Activated CD4-positive, alpha-beta T cell treated with anti-CD3 and anti-CD28 coated beads, Interleukin-2, amount 50 U/mL, for 1 hour (primary cell): ENCODE measurements around the gene RASSF10.

Experiments used
- DNase-seq: peaks from one replicate; pipeline ENCODE4 v3.0.0-alpha.2; 2020

Gene RASSF10

DNA sequence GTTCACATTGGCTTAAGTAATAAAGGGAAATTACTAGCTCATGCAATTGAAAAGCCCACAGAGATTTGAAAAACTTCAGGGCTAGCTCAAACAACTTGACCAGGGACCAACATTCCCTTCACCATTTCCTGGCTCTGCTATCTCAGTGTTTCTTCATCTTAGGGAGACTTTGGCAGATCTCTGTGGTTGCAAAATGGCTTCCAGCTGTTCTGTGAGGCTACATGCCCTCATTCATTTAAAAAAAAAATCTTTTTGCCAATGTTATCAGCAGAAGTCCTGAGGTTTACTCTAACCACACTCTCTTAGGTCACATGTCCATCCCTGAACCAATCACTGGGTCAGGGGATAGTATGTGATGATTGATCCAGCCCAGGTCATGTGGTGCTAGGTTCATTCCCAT, 13.9 kb upstream of the RASSF10 start:
- DNase-seq, result no peak

DNA sequence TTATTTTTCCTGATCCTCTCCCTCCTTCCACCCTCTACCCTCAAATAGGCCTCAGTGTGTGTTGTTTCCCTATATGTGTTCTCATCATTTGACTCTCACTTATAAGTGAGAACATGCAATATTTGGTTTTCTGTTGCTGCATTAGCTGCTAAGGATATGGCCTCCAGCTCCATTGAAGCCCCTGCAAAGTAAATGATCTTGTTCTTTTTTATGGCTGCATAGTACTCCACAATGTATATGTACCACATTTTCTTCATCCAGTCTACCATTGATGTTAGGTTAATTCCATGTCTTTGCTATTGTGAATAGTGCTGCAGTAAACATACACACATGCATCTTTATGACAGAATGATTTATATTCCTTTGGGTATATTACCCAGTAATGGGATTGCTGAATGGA, 13.3 kb upstream of the RASSF10 start:
- DNase-seq, result no peak

DNA sequence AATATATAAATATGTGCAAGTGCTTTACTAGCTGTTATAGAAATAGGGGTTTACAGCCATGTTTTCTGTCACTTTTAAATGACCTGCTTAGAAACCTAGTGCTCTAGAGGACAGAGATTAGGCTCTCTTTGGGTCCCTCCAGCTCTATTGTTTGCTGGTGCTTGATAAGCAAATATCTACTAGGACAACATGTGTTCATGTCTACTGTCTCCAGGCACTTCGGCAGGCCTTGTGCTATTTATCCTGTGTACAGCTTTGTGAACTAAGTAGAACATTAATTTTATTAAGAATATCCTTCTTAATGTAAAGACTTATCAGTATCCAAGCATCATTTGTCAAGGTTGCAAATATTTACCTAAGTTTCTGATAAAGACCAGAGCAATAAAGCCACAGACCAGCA, 11.9 kb upstream of the RASSF10 start:
- no peak for DNase-seq

DNA sequence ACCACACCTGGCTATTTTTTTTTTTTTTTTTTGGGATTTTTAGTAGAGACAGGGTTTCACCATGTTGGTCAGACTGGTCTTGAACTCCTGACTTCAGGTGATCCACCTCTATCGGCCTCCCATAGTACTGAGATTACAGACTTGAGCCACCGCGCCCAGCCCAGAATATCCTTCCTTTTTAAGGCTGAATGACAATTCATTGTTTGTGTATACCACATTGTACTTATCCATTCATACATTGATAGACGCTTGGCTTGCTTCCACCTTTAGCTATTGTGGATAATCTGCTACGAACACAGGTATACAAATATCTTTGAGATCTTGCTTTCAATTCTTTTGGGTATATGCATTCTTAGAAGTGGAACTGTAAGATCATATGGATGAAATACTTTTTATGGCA, 10.8 kb upstream of the RASSF10 start:
- no peak for DNase-seq

DNA sequence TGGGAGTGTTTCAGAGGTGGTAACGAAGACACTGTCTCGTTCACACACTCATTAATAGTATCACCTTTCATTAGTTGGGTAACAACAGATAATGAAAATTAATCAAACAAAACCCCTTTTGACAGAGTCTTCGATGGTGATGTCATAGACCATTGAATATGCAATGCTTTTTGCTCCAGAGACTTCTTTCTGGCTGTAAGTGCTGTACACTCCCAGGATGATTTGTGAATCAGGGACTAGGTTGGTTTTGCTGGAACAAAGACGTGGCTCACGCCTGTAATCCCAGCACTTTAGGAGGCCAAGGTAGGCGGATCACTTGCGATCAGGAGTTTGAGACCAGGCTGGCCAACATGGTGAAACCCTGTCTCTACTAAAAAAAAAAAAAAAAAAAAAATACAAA, 9.5 kb upstream of the RASSF10 start:
- no peak for DNase-seq

DNA sequence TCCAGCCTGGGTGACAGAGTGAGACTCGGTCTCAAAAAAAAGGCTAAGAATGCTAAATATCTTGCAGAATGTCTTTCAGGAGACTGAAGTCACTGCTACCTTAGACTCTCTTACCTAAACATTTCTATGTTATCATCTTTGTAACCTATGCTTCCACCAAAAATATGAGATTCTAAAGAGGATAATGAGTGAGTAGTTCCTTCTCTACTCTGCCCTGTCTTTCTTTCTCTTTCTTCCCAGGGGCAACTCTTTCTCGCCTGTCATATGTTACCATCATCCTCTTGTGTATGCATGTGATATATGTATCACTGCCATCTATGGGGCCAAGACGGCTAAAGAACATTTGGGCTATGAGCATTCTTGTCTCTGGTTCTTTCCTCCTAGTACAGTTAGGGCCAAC, 9.0 kb upstream of the RASSF10 start:
- no peak for DNase-seq

DNA sequence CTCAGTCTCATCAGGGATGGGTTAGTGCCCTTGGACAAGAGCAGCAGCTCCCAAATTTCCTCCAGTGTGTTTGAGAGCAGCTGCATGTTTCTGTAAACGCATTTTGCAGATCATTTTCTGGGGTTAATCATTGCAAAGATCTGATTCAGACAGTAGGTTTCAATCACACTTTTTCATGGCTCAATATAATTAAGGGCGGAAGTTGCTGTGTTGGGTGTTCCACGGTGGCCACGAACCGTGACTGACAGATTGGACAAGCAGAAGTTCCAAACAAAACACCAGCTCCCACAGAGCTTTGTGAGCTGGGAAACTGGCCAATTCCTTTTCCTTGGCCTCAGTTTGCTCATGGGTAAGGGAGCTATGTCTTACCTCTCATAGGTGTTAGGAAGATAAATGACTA, 8.4 kb upstream of the RASSF10 start:
- no peak for DNase-seq

DNA sequence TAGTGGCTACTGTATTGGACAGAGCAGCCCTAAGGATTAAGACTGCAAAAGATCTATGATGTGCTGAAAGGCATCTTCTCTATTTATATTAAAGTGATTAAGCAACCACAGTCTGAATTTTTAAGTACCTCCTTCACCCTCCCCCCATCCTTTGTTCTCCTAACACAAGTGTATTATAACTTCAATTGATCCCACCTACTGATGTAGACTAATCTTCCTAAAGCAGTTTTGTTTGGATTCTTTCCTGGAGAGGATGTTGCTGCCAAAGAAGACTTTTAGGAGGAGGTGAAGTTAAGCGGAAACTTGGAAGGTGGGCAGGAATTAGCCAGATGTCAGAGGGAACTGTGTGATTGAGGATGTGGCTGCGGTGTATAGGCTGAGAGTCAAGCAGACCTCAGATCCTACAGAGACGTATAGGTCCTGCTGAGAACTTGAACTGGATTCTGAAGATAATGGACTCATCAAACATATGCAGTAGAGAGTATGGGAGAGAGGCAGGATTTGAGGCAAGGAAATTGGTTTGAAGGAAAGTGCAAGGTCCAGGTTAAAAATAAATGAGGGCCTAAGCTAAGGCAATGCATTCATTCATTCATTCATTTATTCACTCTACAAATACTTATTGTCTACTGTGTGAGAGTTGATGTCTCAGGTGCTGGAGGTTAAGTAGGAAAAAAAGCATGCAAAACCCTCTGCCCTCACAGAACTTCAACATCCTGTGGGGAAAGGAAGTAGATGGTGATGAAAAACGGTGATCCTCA, 5.2 kb upstream of the RASSF10 start:
- no peak for DNase-seq

DNA sequence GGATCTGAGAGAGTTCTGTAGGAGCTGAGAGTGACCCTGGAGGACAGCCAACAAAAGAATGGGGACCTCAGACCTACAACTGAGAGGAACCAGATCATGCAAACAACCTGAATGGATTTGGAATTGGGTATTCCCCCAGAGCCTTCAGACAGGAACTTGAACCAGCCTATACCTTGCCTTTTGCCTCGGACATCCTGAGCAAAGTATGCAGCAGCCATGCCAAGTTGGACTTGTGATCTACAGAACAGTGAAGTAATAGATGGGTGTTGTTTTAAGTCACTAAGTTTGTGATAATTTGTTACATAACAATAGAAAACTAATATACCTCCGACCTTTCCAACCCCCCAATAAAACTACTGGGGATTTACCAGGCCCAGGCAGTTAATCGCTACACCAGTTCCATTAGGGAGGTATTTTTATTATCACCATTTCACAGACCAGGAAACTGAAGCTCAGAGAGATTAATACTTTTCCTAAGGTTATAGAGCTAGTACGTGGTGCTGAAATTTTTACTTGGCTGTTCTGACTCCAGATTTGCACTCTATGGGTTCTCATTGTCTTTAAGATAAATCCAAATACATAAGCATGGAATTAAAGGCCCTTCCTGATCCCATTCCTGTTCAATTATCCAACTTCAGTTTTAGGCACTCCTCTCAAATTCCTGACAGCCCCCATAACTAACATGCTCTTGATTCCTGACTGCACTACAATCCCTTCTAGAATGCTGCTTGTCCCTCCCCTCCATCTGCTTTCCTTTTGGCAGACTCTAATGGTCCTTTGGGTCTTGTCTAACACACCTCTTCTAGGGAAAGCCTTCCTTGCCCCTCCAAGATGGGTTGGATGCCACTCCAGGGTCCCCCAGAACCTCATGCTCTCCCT, 1.7 kb upstream of the RASSF10 start:
- DNase-seq, result no peak

DNA sequence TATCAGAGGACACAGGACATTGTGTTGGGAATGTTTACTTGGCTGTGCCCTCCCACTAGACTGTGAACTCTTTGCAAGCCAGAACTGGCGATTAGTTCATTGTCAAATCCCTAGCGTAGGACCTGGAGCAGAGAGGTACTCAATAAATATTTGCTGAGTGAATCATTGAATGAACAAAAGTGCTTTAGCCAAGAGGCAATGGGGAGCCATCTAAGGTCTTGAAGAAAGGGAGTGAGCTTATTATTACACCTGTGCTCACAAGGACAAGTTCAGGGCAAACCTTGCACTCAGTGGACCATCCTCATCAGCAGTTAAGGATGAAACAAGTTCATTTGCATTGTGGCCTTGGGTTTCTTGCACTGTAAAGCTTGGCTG, 1.1 kb upstream of the RASSF10 start:
- no peak for DNase-seq

DNA sequence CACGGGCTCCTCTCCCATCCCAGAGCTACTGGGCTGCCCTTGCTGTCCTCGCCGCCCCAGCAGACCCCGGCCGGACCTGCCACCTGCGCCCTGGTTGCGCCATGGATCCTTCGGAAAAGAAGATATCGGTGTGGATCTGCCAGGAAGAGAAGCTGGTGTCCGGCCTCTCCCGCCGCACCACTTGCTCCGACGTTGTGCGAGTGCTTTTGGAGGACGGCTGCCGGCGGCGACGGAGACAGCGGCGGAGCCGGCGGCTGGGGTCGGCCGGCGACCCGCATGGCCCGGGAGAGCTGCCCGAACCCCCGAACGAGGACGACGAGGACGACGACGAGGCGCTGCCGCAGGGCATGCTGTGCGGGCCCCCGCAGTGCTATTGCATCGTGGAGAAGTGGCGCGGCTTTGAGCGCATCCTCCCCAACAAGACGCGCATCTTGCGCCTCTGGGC, 382 bp downstream of the RASSF10 start:
- DNase-seq, result no peak

DNA sequence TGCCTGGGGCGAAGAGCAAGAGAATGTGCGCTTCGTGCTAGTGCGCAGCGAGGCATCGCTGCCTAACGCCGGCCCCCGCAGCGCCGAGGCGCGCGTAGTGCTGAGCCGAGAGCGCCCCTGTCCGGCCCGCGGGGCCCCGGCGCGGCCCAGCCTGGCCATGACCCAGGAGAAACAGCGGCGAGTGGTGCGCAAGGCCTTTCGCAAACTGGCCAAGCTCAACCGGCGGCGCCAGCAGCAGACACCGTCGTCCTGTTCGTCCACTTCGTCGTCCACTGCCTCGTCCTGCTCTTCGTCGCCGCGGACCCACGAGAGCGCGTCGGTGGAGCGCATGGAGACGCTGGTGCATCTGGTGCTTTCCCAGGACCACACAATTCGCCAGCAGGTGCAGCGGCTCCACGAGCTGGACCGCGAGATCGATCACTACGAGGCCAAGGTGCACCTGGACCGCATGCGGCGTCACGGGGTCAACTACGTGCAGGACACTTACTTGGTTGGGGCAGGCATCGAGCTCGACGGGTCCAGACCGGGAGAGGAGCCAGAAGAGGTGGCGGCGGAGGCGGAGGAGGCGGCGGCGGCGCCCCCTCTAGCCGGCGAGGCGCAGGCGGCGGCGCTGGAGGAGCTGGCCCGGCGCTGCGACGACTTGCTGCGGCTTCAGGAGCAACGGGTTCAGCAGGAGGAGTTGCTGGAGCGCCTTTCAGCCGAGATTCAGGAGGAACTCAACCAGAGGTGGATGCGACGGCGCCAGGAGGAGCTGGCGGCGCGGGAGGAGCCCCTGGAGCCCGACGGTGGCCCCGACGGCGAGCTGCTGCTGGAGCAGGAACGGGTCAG, 1.0 kb downstream of the RASSF10 start:
- DNase-seq, result no peak

DNA sequence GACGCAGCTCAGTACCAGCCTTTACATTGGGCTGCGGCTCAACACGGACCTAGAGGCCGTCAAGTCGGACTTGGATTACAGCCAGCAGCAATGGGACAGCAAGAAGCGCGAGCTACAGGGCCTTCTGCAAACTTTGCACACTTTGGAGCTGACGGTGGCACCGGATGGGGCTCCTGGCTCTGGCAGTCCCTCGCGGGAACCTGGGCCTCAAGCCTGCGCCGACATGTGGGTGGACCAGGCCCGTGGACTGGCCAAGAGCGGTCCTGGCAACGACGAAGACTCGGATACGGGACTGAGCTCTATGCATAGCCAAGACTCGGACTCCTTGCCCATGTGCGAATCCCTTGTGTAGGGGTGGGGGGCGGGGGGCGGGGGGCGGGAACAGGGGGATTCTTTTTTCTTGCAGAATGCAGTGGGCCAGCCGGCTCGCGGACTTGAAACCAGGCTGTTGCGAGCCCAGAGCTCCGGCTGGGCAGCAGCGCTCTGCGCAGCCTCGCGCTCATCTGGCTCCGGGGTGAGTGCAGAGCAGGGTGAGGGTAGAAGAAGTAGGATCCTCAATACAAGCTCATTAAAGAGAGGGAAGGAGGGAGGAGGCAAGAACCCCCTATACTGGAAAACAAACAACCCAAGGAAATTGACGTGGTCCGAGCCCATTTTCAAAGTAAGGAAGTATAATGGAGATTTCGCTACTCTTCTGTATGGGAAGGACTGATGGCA, 1.8 kb downstream of the RASSF10 start:
- DNase-seq, result no peak

DNA sequence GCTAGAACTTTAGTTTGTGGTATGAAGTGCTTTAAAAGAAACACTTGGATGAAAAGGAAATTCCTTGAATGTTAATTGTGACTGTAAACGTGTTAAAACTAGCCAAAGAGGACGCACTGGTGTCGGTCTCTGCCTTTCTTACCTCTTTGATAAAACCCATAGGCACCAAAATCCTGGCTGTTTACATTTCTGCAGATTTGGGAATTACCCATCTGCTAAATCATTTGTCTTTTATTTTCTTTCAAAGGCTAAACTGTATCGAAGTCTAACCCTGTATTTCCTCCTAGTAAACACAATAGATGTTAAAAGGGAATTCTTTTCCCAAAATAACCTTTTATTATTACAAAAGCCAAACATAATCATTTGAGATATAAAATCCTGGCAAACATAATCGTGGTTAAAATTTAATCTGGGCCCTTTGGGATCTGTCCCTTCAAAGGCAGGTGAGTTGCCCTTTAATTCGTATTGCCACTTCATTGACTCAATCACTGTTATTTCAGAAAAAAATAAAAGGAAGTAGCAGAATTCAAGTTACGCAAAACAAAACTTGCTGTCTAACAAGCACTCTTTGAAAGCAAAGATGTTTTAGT, 2.4 kb downstream of the RASSF10 start:
- no peak for DNase-seq

DNA sequence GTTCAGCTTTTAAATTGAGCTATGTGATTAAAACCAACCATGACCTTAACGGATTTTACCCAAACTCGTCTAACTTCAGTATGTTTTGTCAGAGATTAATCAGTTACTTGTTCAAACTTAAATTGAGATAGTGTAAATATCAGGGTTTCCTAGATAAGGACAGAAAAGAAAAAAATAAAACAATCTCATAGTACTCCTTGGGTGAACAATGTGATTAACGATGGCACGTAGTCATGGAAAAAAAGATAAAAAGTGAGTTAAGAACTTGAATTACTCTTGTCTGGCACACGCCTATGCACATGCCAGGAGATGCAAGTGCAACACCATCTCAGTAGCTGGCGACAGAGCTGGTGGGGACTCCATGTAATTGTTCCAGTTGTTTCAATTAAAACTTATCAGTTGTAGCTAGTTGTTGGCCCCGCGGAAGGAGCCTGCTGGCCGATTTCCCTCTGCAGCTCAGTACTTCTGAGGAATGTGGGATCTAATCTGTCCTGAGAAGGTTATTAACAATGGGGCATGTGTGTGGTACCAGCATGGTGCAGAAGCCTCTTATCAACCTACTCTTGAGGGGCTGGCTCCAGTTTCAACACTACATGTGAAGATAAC, 3.0 kb downstream of the RASSF10 start:
- no peak for DNase-seq

DNA sequence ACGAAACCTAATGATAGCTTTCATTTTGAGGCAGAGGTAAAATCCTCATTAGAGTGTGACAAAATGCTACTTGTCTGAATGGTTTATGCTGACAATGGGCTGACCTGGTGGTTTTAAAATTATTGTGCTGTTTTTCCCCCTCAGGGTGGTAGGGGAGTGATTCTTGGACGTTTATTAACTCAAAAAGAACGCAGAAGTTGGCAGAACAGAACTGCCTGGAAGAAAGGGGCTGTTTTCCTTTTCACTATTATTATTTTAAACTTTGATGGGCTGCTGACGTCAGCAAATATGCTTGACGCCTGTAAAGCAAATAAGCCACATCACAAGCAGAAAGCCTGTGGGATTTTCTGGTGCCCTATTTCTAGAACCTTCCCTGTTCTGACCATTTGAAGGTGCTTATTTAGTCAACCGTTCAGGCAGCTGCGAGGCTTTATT, 4.0 kb downstream of the RASSF10 start:
- no peak for DNase-seq

DNA sequence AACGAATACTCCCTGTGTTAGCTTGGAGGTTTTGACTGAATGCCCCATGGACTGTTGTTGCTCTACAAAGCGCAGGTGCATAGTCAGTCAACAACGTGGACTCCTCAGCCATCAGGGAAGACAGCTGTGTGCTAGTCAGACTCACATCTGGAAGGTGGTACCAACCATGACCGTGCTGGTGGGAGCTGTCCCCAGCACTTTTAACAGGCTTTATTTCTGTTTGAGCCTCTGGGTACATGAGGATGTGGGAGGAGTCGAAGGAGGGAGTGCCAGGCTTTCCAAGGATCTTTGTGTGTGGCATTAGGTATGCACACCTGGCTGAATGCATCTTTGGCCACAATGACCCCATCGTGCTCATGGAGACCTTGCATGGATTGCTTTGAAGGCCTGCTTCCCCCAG, 6.6 kb downstream of the RASSF10 start:
- DNase-seq, result no peak

DNA sequence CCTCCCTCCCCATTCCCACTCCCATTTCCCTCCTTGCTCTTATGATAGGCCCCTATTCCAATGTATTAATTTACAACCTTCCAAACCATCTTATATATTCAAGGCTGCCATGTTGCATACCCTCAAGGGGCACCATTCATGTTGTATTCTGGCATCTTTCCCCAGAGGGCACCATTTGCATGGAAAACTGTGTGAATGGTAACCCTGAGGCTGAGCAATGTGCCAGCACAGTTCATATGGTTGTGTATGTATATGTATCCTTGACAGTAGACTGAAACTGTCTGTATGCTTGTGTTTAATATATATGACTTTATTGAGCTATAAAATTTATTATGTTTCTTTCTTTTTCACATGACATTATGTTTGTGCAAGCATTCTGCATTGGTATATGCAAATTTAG, 7.3 kb downstream of the RASSF10 start:
- DNase-seq, result no peak

DNA sequence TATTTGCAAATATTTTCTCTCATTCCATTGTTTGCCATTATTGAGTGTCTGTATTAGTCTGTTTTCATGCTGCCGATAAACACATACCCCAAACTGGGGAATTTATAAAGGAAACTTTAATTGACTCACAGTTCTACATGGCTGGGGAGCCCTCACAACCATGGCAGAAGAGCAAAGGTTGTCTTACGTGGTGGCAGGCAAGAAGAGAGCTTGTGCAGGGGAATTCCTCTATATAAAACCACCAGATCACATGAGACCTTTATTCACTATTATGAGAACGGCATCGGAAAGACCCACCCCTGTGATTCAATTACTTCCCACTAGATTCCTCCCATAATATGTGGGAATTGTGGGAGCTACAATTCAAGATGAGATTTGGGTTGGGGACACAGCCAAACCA, 10.2 kb downstream of the RASSF10 start:
- no peak for DNase-seq

DNA sequence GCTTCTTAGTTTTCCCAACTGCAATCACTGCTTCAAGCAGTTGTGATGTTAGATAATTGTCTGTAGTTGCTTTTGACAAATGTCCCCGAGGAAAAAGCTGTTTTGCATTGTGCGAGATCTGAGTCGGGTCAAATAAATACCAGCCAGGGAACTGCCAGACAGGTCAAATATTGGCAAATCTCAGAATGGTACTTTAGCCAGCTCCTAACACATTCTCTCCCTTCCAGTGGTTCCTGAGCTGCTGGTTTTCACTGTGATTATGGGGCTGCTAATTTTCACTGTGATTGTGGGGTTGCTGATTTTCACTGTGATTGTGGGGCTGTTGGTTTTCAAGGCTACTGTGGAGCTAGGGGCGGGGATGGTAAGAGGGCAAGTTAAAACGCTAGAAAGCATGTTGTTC, 14.3 kb downstream of the RASSF10 start:
- DNase-seq, result no peak

DNA sequence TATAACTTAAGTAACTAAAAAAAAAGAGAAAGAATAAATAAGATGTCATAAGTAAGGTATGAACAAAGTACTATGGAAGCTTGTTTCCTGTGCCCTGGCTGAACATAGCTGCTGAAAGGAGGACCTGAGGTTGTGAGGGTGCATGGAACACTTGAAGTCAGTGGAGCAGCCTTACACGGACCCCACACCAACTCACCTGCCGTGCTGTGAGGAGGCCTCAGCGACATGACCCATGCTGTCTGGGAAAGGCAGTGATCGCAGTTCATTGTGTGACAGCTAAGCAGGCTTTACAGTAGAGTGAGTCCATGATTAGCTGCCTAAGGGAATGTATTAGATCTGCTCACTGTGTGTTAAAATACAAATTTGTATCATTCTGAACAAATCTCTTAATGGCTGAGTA, 17.6 kb downstream of the RASSF10 start:
- no peak for DNase-seq

DNA sequence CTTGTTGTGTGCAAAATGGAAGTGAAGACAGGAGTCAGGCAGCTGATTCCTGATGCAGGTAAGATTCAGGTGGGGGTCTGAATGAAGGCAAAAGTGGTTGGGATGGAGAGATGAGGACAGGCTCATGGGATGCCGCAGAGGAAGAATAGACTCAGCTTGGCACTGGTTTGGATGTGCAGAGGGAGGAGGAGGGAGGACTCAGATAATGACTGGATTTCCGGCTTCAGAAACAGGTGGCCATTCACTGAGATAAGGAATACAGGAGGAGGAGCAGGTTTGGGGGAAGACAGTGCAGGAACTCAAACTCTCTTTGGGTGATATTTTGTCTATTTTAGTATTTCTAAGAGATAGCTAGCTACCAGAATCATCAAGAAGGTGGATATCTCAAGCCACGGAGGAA, 19.2 kb downstream of the RASSF10 start:
- no peak for DNase-seq
